ENCODE data around the gene AQP12A.

Gene AQP12A

GRCh38 chr2:240733803-240734495 lies 42.3 kb downstream of the AQP12A start:
- no peak for DNase-seq (ENCODE audit: low read depth)
- H3K4me3 ChIP-seq (ENCODE audit: low read length) = no peak overlapping the region
- TF ChIP-seq CTCF (conservative IDR thresholded peaks at IDR 0.05; ENCODE audit: low read depth, low read length) = peak; percentile 24

GRCh38 chr2:240734756-240735155 lies 43.1 kb downstream of the AQP12A start:
- no peak overlapping the region for H3K4me3 ChIP-seq (ENCODE audit: low read length)
- DNase-seq (ENCODE audit: low read depth) = no peak
- TF ChIP-seq CTCF (conservative IDR thresholded peaks at IDR 0.05; ENCODE audit: low read depth, low read length) = no peak

GRCh38 chr2:240735476-240735875 lies 43.8 kb downstream of the AQP12A start:
- H3K4me3 ChIP-seq (ENCODE audit: low read length) = no peak overlapping the region
- TF ChIP-seq CTCF (conservative IDR thresholded peaks at IDR 0.05; ENCODE audit: low read depth, low read length) = no peak
- DNase-seq (ENCODE audit: low read depth) = no peak

- DNase-seq (ENCODE audit: low read depth) = no peak
- no peak overlapping the region for H3K4me3 ChIP-seq (ENCODE audit: low read length)
- TF ChIP-seq CTCF (conservative IDR thresholded peaks at IDR 0.05; ENCODE audit: low read depth, low read length) = no peak
These were observed 44.9 kb downstream of the AQP12A start for GRCh38 chr2:240736281-240737250.

GRCh38 chr2:240737512-240737911 lies 45.8 kb downstream of the AQP12A start:
- H3K4me3 ChIP-seq (ENCODE audit: low read length) = no peak overlapping the region
- DNase-seq (ENCODE audit: low read depth) = no peak
- no peak for TF ChIP-seq CTCF (conservative IDR thresholded peaks at IDR 0.05; ENCODE audit: low read depth, low read length)

- TF ChIP-seq CTCF (conservative IDR thresholded peaks at IDR 0.05; ENCODE audit: low read depth, low read length) = no peak
- DNase-seq (ENCODE audit: low read depth) = no peak
- no peak overlapping the region for H3K4me3 ChIP-seq (ENCODE audit: low read length)
These were observed 46.3 kb downstream of the AQP12A start for GRCh38 chr2:240737958-240738357.
